ENCODE measurements around the gene MACROD2. TPM values are rescaled to one million over a fixed set of nuclear protein-coding genes. Genes with fewer than 3 reads are reported as not detected.

The MACROD2 gene
- total RNA-seq, 1 donor from 2014 or later, result 2.5 TPM

DNA sequence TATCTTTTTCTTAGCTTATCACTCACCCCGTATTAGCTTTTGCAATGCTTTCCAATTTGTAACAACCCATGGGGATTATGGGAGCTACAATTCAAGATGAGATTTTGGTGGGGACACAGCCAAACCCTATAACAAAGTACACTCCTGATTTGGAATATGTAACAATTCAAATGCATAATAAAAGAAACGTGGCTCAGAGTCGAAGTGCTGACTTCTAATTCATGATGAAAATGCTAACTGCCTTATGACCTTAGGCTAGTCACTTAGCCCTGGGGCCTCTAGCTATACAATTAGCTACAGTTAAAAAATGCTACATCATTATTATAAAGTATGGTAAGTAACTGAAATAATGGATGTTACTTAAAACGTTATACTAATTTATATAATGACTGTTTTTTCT, 1297.1 kb downstream of the MACROD2 start:
- peaks cover 5% of the 10 kb centered on the region for H3K9me3 Mint-ChIP-seq (ENCODE audit: unreplicated experiment)
- no peaks in the 10 kb centered on the region for H3K36me3 Mint-ChIP-seq (ENCODE audit: unreplicated experiment)
- no peak overlapping the region for H3K27ac Mint-ChIP-seq (ENCODE audit: unreplicated experiment)
- H3K4me3 Mint-ChIP-seq (ENCODE audit: unreplicated experiment), result no peak overlapping the region
- peaks cover 16% of the 10 kb centered on the region for H3K4me1 Mint-ChIP-seq (ENCODE audit: unreplicated experiment)
- TF ChIP-seq, protein P1, sequence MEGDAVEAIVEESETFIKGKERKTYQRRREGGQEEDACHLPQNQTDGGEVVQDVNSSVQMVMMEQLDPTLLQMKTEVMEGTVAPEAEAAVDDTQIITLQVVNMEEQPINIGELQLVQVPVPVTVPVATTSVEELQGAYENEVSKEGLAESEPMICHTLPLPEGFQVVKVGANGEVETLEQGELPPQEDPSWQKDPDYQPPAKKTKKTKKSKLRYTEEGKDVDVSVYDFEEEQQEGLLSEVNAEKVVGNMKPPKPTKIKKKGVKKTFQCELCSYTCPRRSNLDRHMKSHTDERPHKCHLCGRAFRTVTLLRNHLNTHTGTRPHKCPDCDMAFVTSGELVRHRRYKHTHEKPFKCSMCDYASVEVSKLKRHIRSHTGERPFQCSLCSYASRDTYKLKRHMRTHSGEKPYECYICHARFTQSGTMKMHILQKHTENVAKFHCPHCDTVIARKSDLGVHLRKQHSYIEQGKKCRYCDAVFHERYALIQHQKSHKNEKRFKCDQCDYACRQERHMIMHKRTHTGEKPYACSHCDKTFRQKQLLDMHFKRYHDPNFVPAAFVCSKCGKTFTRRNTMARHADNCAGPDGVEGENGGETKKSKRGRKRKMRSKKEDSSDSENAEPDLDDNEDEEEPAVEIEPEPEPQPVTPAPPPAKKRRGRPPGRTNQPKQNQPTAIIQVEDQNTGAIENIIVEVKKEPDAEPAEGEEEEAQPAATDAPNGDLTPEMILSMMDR (IDR thresholded peaks at IDR 0.05), result no peak
- DNase-seq (ENCODE audit: extremely low spot score, unreplicated experiment), result no peak
- H3K27me3 Mint-ChIP-seq (ENCODE audit: unreplicated experiment), result no peaks in the 10 kb centered on the region

DNA sequence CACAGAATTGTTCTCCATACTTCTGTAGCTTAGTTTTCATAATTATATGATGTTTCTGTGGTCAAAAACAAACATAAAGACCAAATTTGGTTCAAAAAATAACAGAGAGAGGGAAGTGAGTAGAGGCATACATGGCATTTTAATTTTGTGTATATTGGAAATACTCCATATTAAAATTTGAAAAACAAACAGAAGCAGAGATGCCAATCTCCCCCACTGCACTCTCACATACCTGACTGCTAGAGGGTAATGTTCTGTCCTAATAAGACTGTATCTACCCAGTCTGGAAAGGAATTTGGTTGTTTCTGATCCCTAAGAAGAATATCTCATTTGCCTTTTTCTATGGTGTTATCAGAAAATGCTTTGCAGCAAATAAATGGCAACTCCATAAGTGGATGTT, 1301.1 kb downstream of the MACROD2 start:
- no peak for DNase-seq (ENCODE audit: extremely low spot score, unreplicated experiment)
- peaks cover 16% of the 10 kb centered on the region for H3K4me1 Mint-ChIP-seq (ENCODE audit: unreplicated experiment)
- no peaks in the 10 kb centered on the region for H3K27me3 Mint-ChIP-seq (ENCODE audit: unreplicated experiment)
- peaks cover 5% of the 10 kb centered on the region for H3K9me3 Mint-ChIP-seq (ENCODE audit: unreplicated experiment)
- no peaks in the 10 kb centered on the region for H3K36me3 Mint-ChIP-seq (ENCODE audit: unreplicated experiment)
- H3K27ac Mint-ChIP-seq (ENCODE audit: unreplicated experiment), result no peak overlapping the region
- no peak overlapping the region for H3K4me3 Mint-ChIP-seq (ENCODE audit: unreplicated experiment)
- TF ChIP-seq, protein P1 (IDR thresholded peaks at IDR 0.05), result no peak

DNA sequence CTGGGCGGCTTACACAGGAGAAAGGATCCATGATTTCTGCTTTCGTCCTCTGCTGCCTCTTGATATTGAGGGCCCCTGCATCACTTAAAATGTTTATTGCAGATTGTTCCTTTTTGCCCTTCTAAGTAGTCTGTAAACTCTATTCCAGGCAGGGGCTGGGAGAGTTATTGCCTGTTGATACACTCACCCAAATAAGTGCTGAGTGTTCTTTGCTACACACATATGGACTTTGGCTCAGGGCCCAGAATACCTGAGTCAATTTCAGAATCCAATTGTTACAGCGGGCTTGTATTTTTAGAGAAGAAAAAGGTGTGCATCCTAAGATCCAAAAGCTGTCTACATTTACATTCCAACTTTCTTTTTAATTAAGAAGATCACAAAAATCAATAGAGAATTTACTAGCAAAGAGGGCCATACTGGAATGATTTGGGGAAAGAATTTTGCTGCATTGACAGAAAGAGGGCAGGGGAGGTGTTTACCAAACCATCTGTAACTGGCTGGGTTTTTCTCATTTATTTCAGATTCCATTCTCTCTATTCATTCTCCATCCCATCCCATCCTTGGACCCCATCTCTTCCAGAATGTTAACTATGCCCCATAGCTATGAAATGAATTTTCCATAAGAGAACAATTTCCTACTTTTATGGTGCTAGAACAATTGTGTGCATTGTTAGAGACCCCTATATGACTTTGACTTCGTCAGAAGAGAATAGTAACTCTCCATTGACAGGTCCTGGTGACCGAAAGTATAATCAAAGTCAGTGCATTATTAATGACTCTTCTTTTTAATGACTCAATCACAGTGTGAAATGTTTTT, 1302.0 kb downstream of the MACROD2 start:
- DNase-seq (ENCODE audit: extremely low spot score, unreplicated experiment), result no peak
- Mint-ChIP-seq H3K27me3 (ENCODE audit: unreplicated experiment) (no peaks in the 10 kb centered on the region), H3K4me1 (ENCODE audit: unreplicated experiment) (peaks cover 16% of the 10 kb centered on the region), H3K9me3 (ENCODE audit: unreplicated experiment) (peaks cover 9% of the 10 kb centered on the region), H3K4me3 (ENCODE audit: unreplicated experiment) (no peak overlapping the region), H3K27ac (ENCODE audit: unreplicated experiment) (no peak overlapping the region), H3K36me3 (ENCODE audit: unreplicated experiment) (no peaks in the 10 kb centered on the region)
- TF ChIP-seq, protein P1 (IDR thresholded peaks at IDR 0.05), result no peak

DNA sequence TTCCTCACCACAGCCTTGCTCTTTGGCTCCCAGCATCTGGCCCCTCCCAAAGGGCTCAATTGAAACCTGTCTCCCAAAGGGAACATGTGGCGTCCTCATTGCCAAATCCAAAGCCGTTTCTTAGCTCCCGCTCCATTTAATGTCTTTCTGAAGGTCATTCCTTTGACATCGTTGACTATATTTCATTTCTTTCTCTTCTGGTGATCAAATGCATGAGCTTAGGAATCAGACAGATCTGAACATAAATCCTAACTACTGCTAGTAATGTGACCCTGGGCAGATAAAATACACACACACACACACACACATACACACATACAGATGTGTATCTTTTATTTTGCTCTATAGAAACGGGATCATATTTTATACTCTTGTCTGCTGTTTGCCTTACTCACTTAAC, 1306.8 kb downstream of the MACROD2 start:
- Mint-ChIP-seq H3K27ac (ENCODE audit: unreplicated experiment) (no peak overlapping the region), H3K4me3 (ENCODE audit: unreplicated experiment) (no peak overlapping the region), H3K36me3 (ENCODE audit: unreplicated experiment) (no peaks in the 10 kb centered on the region), H3K9me3 (ENCODE audit: unreplicated experiment) (peaks cover 4% of the 10 kb centered on the region), H3K4me1 (ENCODE audit: unreplicated experiment) (peaks cover 2% of the 10 kb centered on the region), H3K27me3 (ENCODE audit: unreplicated experiment) (no peaks in the 10 kb centered on the region)
- TF ChIP-seq, protein P1 (IDR thresholded peaks at IDR 0.05), result no peak
- no peak for DNase-seq (ENCODE audit: extremely low spot score, unreplicated experiment)

DNA sequence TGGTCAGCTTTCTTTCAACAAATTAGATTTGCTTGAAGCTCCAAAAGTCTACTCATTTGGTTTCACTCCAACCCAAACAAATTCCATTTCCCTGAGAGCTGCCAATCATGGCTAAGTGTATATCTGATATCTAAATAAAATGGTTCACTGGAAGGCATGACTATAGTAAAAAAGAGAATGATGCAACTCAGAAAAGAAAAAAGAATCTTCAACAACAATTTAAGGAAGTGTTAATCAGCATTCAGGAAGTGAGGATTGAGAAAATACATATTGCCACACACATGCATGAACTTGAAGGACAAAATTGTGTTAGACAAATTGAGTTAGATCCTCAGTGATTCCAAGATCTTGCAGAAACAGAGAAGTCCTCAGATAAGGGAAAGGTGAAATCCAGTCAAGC, 1315.0 kb downstream of the MACROD2 start:
- Mint-ChIP-seq H3K4me1 (ENCODE audit: unreplicated experiment) (peaks cover 5% of the 10 kb centered on the region), H3K27ac (ENCODE audit: unreplicated experiment) (peak overlapping the region; percentile 21), H3K27me3 (ENCODE audit: unreplicated experiment) (no peaks in the 10 kb centered on the region), H3K36me3 (ENCODE audit: unreplicated experiment) (no peaks in the 10 kb centered on the region), H3K9me3 (ENCODE audit: unreplicated experiment) (no peaks in the 10 kb centered on the region), H3K4me3 (ENCODE audit: unreplicated experiment) (no peak overlapping the region)
- TF ChIP-seq, protein P1 (IDR thresholded peaks at IDR 0.05), result no peak
- DNase-seq (ENCODE audit: extremely low spot score, unreplicated experiment), result no peak

All from osteocyte (in vitro differentiated cells).